GM12891 (cell line): ENCODE results near the gene ARMH3.

Experiments
- PAX5 ChIP-seq: IDR thresholded peaks from 2 replicates; pipeline ENCODE4 v1.6.1; 2011; ENCODE audit warnings: low read length, moderate library complexity, mild to moderate bottlenecking; ENCODE audit not compliant: insufficient read depth, severe bottlenecking
- POLR2A ChIP-seq: IDR thresholded peaks from 2 replicates; pipeline ENCODE4 v1.6.1; 2011; ENCODE audit warnings: low read depth, low read length, control low read depth
- POLR2AphosphoS5 ChIP-seq: IDR thresholded peaks from 2 replicates; pipeline ENCODE4 v1.6.1; 2011; ENCODE audit warnings: low read depth, low read length, control low read depth
- POU2F2 ChIP-seq: IDR thresholded peaks from 2 replicates; pipeline ENCODE4 v1.6.1; 2011; ENCODE audit warnings: low read depth, mild to moderate bottlenecking, control low read depth, low read length, moderate library complexity
- SPI1 ChIP-seq: IDR thresholded peaks from 2 replicates; pipeline ENCODE4 v1.6.1; 2011; ENCODE audit warnings: low read depth, low read length, control low read depth
- TAF1 ChIP-seq: IDR thresholded peaks from 2 replicates; pipeline ENCODE4 v1.6.1; 2011; ENCODE audit warnings: low read depth, low read length, control low read depth

DNA sequence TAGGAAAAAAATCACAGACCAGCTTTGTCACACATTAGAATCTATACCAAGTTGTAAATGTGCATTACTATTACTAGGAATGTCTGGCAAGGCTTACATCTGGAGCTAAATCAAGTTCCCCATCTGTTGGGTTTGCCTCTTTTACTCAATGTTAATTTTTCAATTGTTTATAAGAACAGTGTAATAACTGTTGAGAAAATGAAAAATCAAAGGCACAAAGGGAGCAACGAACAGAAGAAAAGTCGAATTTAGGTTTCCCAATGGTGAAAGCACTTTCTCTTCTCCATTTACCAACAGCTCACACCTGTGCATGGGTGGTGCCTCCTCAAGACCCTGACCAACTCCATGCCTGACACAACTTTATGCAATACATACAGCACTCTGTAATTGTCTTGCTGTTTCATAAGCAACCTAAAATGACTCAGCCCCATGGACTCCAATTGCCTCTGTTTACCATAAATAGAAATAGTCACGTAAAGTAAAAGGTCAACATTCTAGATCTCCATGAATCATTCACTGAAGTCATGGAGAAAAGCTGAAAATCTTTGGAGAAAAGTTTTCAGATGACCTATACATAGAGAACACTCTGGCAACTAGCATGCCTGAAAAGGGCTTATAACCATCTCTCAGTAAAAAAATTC is 116.8 kb downstream of the ARMH3 start:
- TF ChIP-seq POLR2A (no peak), TAF1 (no peak), POLR2AphosphoS5 (no peak), SPI1 (peak; percentile 44), POU2F2 (no peak), PAX5 (no peak)
